Caco-2 (cell line): ENCODE results near the gene CDC42BPA. TPM values are rescaled to one million over a fixed set of nuclear protein-coding genes. Genes with fewer than 3 reads are reported as not detected.

Experiments
- BruUV-seq: library from RNA; stranded (reverse); fragments of 400-500 nt; replicated peaks from 2 replicates; lab custom pipeline; 2021; lab: Mats Ljungman, UMichigan
- CTCF ChIA-PET: fragments of 300-600 bp; sonication (Branson Sonifier 250); formaldehyde crosslinking; loops from one replicate; lab custom pipeline; 2022; ENCODE audit warnings: antibody characterized with exemption; lab: Charles Lee
- POLR2A ChIA-PET: fragments of 300-600 bp; sonication (Branson Sonifier 250); formaldehyde crosslinking; loops from one replicate; lab custom pipeline; 2022; ENCODE audit warnings: antibody characterized with exemption; lab: Charles Lee
- DNase-seq, 2 experiments: peaks; one replicate each; pipeline versions ENCODE4 v3.0.0 to v3.0.0-alpha.2; 2020 to 2022
- H3K27me3 ChIP-seq: replicated peaks from 2 replicates; pipeline ENCODE4 v1.6.0; 2011; ENCODE audit warnings: low read length; ENCODE audit not compliant: control insufficient read depth, insufficient read depth
- H3K36me3 ChIP-seq: 2 replicates; pipeline ENCODE4 v1.5.1; 2011; ENCODE audit warnings: low read length; ENCODE audit not compliant: control insufficient read depth, insufficient read depth
- H3K4me1 ChIP-seq: fragments of 250-450 bp; sonication (Bioruptor Pico); 2 replicates; pipeline ENCODE4 v1.5.1; 2020; ENCODE audit warnings: mild to moderate bottlenecking
- H3K4me3 ChIP-seq: 2 replicates; pipeline ENCODE4 v1.5.1; 2011; ENCODE audit warnings: low read depth, mild to moderate bottlenecking, control low read depth, low read length
- H3K9me3 ChIP-seq: fragments of 250-450 bp; sonication (Bioruptor Pico); 2 replicates; pipeline ENCODE4 v1.5.1; 2020; ENCODE audit warnings: mild to moderate bottlenecking, moderate library complexity
- H3K27ac Mint-ChIP-seq: one replicate; pipeline ENCODE4 v1.8.0; 2022; ENCODE audit warnings: mixed read lengths; ENCODE audit not compliant: unreplicated experiment
- H3K27me3 Mint-ChIP-seq: one replicate; pipeline ENCODE4 v1.8.0; 2022; ENCODE audit warnings: mixed read lengths; ENCODE audit not compliant: insufficient read depth, unreplicated experiment
- H3K36me3 Mint-ChIP-seq: one replicate; pipeline ENCODE4 v1.8.0; 2022; ENCODE audit warnings: mild to moderate bottlenecking, mixed read lengths; ENCODE audit not compliant: insufficient read depth, unreplicated experiment
- H3K4me1 Mint-ChIP-seq: one replicate; pipeline ENCODE4 v1.8.0; 2022; ENCODE audit warnings: low read depth, mixed read lengths; ENCODE audit not compliant: unreplicated experiment
- H3K4me3 Mint-ChIP-seq: one replicate; pipeline ENCODE4 v1.8.0; 2022; ENCODE audit warnings: mild to moderate bottlenecking, moderate library complexity, mixed read lengths; ENCODE audit not compliant: unreplicated experiment
- H3K9me3 Mint-ChIP-seq: one replicate; pipeline ENCODE4 v1.8.0; 2022; ENCODE audit warnings: mixed read lengths; ENCODE audit not compliant: unreplicated experiment
- CTCF ChIP-seq, 2 experiments: fragments of 200-600 bp in 1 of 2; IDR thresholded peaks; 1 replicate in 1 of 2; 2 replicates in 1 of 2; pipeline versions ENCODE4 v1.5.1 to v1.8.0; 2011 to 2022; ENCODE audit warnings: antibody characterized with exemption in 1 of 2, control low read depth in 1 of 2, inconsistent platforms in 1 of 2, low read depth in 1 of 2, low read length in 1 of 2, mild to moderate bottlenecking in 1 of 2, moderate library complexity in 1 of 2; ENCODE audit not compliant: insufficient read depth in 1 of 2, severe bottlenecking in 1 of 2, unreplicated experiment in 1 of 2
- intact Hi-C: fragments of 100-400 bp; cut with micrococcal nuclease; formaldehyde crosslinking; loops from one replicate; pipeline ENCODE4 v1.10.0; 2022; ENCODE audit not compliant: unreplicated experiment
- total RNA-seq: library from RNA; stranded (reverse); gene quantifications from 2 replicates; pipeline ENCODE4 v1.2.3, GENCODE V29; 2022

The CDC42BPA gene
- total RNA-seq, 1 experiment from 2014 or later = 38.3 TPM

GRCh38 chr1:227335242-227336020 lies 17.1 kb upstream of the CDC42BPA start:
- Mint-ChIP-seq H3K4me3 (no peak overlapping the region), H3K27me3 (no peaks in the 10 kb centered on the region), H3K4me1 (no peaks in the 10 kb centered on the region), H3K36me3 (no peaks in the 10 kb centered on the region), H3K9me3 (no peaks in the 10 kb centered on the region), H3K27ac (no peak overlapping the region)
- DNase-seq = no peak
- Histone ChIP-seq H3K4me3 (no peak overlapping the region), H3K27me3 (no peaks in the 10 kb centered on the region), H3K36me3 (no peaks in the 10 kb centered on the region), H3K9me3 (peaks cover 13% of the 10 kb centered on the region; the same call in 1 of the 2 replicates), H3K4me1 (no peaks in the 10 kb centered on the region)
- TF ChIP-seq CTCF (IDR thresholded peaks at IDR 0.05; ENCODE audit: insufficient read depth in 1 of 2, low read depth in 1 of 2, low read length in 1 of 2, severe bottlenecking in 1 of 2, unreplicated experiment in 1 of 2) = no peak
- ChIA-PET POLR2A (no interaction called here), CTCF (no interaction called here)
- no TSS peak for BruUV-seq
- intact Hi-C loops = no loop called here

- Mint-ChIP-seq H3K27me3 (no peaks in the 10 kb centered on the region), H3K9me3 (no peaks in the 10 kb centered on the region), H3K27ac (no peak overlapping the region), H3K4me3 (no peak overlapping the region), H3K36me3 (no peaks in the 10 kb centered on the region), H3K4me1 (no peaks in the 10 kb centered on the region)
- BruUV-seq = no TSS peak
- no peak for DNase-seq
- CTCF ChIA-PET = no interaction called here
- Histone ChIP-seq H3K4me3 (no peak overlapping the region), H3K9me3 (peaks cover 13% of the 10 kb centered on the region; the same call in 1 of the 2 replicates), H3K36me3 (no peaks in the 10 kb centered on the region), H3K4me1 (no peaks in the 10 kb centered on the region), H3K27me3 (no peaks in the 10 kb centered on the region)
- no peak for TF ChIP-seq CTCF (IDR thresholded peaks at IDR 0.05; ENCODE audit: insufficient read depth in 1 of 2, low read depth in 1 of 2, low read length in 1 of 2, severe bottlenecking in 1 of 2, unreplicated experiment in 1 of 2)
- intact Hi-C loops = no loop called here
- POLR2A ChIA-PET = no interaction called here
Measured at GRCh38 chr1:227333423-227333822, 15.1 kb upstream of the CDC42BPA start.

- DNase-seq = no peak
- CTCF ChIA-PET = no interaction called here
- no peak for TF ChIP-seq CTCF (IDR thresholded peaks at IDR 0.05; ENCODE audit: insufficient read depth in 1 of 2, low read depth in 1 of 2, low read length in 1 of 2, severe bottlenecking in 1 of 2, unreplicated experiment in 1 of 2)
Measured at GRCh38 chr1:227330279-227331076, 12.2 kb upstream of the CDC42BPA start.

More at GRCh38 chr1:227330279-227331076, 12.2 kb upstream of the CDC42BPA start:
- H3K9me3 ChIP-seq = peaks cover 13% of the 10 kb centered on the region; the same call in 1 of the 2 replicates
- no peaks in the 10 kb centered on the region for H3K36me3 ChIP-seq
- H3K27me3 ChIP-seq = no peaks in the 10 kb centered on the region
- H3K4me3 Mint-ChIP-seq = no peak overlapping the region
- no TSS peak for BruUV-seq
- no peak overlapping the region for H3K4me3 ChIP-seq
- H3K4me1 ChIP-seq = no peaks in the 10 kb centered on the region
- H3K27me3 Mint-ChIP-seq = no peaks in the 10 kb centered on the region
- H3K4me1 Mint-ChIP-seq = no peaks in the 10 kb centered on the region
- intact Hi-C loops = no loop called here
- no peak overlapping the region for H3K27ac Mint-ChIP-seq
- H3K9me3 Mint-ChIP-seq = no peaks in the 10 kb centered on the region
- H3K36me3 Mint-ChIP-seq = no peaks in the 10 kb centered on the region
- POLR2A ChIA-PET = no interaction called here
